Testis (tissue), 2 donors: ENCODE results near the gene FAM163B.

Source experiments
- CTCF ChIP-seq, 3 experiments: fragments of 450-650 bp in 2 of 3; fragments of 200-600 bp in 1 of 3; sonication (generic) in 1 of 3; IDR thresholded peaks; one replicate each; pipeline ENCODE4 v1.5.1; 2016 to 2019; ENCODE audit warnings: antibody characterized with exemption in 3 of 3, mild to moderate bottlenecking in 2 of 3, moderate library complexity in 1 of 3
- POLR2A ChIP-seq: fragments of 450-650 bp; IDR thresholded peaks from one replicate; pipeline ENCODE4 v1.6.1; 2017; ENCODE audit warnings: antibody characterized with exemption, mild to moderate bottlenecking, moderate library complexity

- no peak for TF ChIP-seq CTCF (IDR thresholded peaks at IDR 0.05)
- no peak for TF ChIP-seq POLR2A
Observed at GRCh38 chr9:133583111-133583510, 26.1 kb downstream of the FAM163B start.
